K562 (cell line): ENCODE measurements around the gene GAB2. TPM values are rescaled to one million over a fixed set of nuclear protein-coding genes. Genes with fewer than 3 reads are reported as not detected.

Source experiments
- ETV6 ChIP-seq, 3 experiments: fragments of 150-350 bp in 1 of 3; sonication (generic) in 1 of 3; formaldehyde crosslinking in 1 of 3; IDR thresholded peaks; 2 replicates each; pipeline versions ENCODE4 v1.6.1 to v1.8.0; 2014 to 2022; ENCODE audit warnings: borderline replicate concordance in 2 of 3, low read depth in 2 of 3, antibody characterized with exemption in 1 of 3, low read length in 1 of 3, mild to moderate bottlenecking in 1 of 3, missing genetic modification reagents in 1 of 3
- HMG20A ChIP-seq: fragments of 450-650 bp; formaldehyde crosslinking; conservative IDR thresholded peaks from 2 replicates; pipeline ENCODE4 v1.4.0; 2020; ENCODE audit warnings: mild to moderate bottlenecking, mixed read lengths
- MTA2 ChIP-seq: fragments of 450-650 bp; IDR thresholded peaks from 2 replicates; pipeline ENCODE4 v1.6.1; 2016; ENCODE audit warnings: low read depth
- NBN ChIP-seq: fragments of 450-650 bp; IDR thresholded peaks from 2 replicates; pipeline ENCODE4 v1.6.1; 2016; ENCODE audit warnings: low read depth, mild to moderate bottlenecking
- RB1 ChIP-seq: fragments of 450-650 bp; IDR thresholded peaks from 2 replicates; pipeline ENCODE4 v1.6.1; 2017; ENCODE audit warnings: low read depth, mild to moderate bottlenecking
- SREBF2 ChIP-seq: sonication (generic); formaldehyde crosslinking; IDR thresholded peaks from 2 replicates; pipeline ENCODE4 v1.4.0; 2020; ENCODE audit warnings: mild to moderate bottlenecking, missing genetic modification reagents
- ZBTB17 ChIP-seq: fragments of 450-650 bp; formaldehyde crosslinking; IDR thresholded peaks from 2 replicates; pipeline ENCODE4 v1.4.0; 2020; ENCODE audit warnings: mild to moderate bottlenecking
- ZNF232 ChIP-seq: sonication (generic); formaldehyde crosslinking; IDR thresholded peaks from 2 replicates; pipeline ENCODE4 v1.8.0; 2022; ENCODE audit warnings: mild to moderate bottlenecking, missing genetic modification reagents
- ZNF347 ChIP-seq: fragments of 450-650 bp; formaldehyde crosslinking; IDR thresholded peaks from 2 replicates; pipeline ENCODE4 v1.4.0; 2020; ENCODE audit warnings: low read depth, mild to moderate bottlenecking, moderate library complexity
- polyA plus RNA-seq, 8 experiments: library from polyadenylated mRNA; depleted of rRNA in 4 of 8; stranded (reverse) in 5 of 8; unstranded in 3 of 8; fragments of >200 nt; fragmentation: Nextera tagmentation in 2 of 8; fragmentation: Illumina TruSeq in 1 of 8; extraction: Ambion mirVana in 2 of 8; extraction: Trizol in 1 of 8; gene quantifications; 2 replicates each; pipeline versions ENCODE4 v1.2.1 to v1.2.3, GENCODE V29; 2011 to 2014; ENCODE audit warnings: inconsistent platforms in 1 of 8, missing spikeins in 1 of 8
- total RNA-seq, 7 experiments: library from RNA; depleted of rRNA in 6 of 7; stranded (reverse); fragments of >200 nt in 6 of 7; fragmentation: Illumina TruSeq in 2 of 7; extraction: Trizol in 2 of 7; gene quantifications; 2 replicates each; pipeline versions ENCODE4 v1.2.1 to v1.2.3, GENCODE V29; 2011 to 2021; ENCODE audit warnings: low replicate concordance in 1 of 7
- TF ChIP-seq, protein P1 (sequence below), 2 experiments: fragments of 450-650 bp in 1 of 2; IDR thresholded peaks; 2 replicates each; pipeline ENCODE4 v1.6.1; 2011 to 2017; ENCODE audit warnings: low read depth in 2 of 2, antibody characterized with exemption in 1 of 2, borderline replicate concordance in 1 of 2, low read length in 1 of 2, mild to moderate bottlenecking in 1 of 2, mixed read lengths in 1 of 2; ENCODE audit not compliant: control insufficient read depth in 1 of 2
- TF ChIP-seq, protein P2 (sequence below): fragments of 250-450 bp; sonication (Bioruptor Pico); IDR thresholded peaks from 2 replicates; pipeline ENCODE4 v1.4.0; 2020; ENCODE audit warnings: mild to moderate bottlenecking, moderate library complexity
- TF ChIP-seq, protein P3 (sequence below): fragments of 450-650 bp; conservative IDR thresholded peaks from 2 replicates; pipeline ENCODE4 v1.6.1; 2016; ENCODE audit warnings: missing genetic modification characterization, low read depth, mild to moderate bottlenecking, missing compliant biosample characterization, moderate library complexity
- TF ChIP-seq, protein P4 (sequence below): sonication (generic); formaldehyde crosslinking; IDR thresholded peaks from 2 replicates; pipeline ENCODE4 v1.9.0; 2022; ENCODE audit warnings: mild to moderate bottlenecking, missing genetic modification reagents
- TF ChIP-seq, protein P5 (sequence below), 2 experiments: fragments of 200-800 bp in 1 of 2; sonication (Bioruptor generic) in 1 of 2; sonication (generic) in 1 of 2; formaldehyde crosslinking in 1 of 2; IDR thresholded peaks in 1 of 2; conservative IDR thresholded peaks in 1 of 2; 2 replicates each; pipeline versions ENCODE4 v1.5.0 to v1.6.1; 2016 to 2020; ENCODE audit warnings: missing compliant biosample characterization in 1 of 2, missing genetic modification characterization in 1 of 2, missing genetic modification reagents in 1 of 2

GAB2 gene
- total and polyA plus RNA-seq, 9 of the 15 experiments (the other 6 are each of a cell fraction or from before 2014, with no cell fraction given) = 2.3 to 35.2 (median 16.1) TPM

DNA sequence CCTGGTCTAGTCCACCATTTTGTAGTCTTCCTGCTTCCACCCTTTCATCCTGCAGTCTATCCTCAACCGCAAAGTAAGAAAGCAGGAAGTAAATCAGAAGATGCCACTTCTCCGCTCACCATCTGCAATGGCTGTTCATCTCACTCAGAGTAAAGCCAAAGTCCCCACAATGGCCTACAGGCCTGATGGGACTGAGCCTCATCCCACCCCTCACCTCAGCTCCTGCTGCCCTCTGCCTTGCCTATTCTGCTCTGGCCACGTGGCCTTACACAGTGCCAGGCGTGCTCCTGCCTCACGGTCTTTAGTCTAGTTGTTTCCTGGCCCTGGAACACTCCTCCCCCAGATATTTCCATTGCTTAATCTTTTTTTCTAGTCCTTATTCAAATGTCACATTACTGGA is 133.4 kb downstream of the GAB2 start (continued):
- TF ChIP-seq, protein P1, sequence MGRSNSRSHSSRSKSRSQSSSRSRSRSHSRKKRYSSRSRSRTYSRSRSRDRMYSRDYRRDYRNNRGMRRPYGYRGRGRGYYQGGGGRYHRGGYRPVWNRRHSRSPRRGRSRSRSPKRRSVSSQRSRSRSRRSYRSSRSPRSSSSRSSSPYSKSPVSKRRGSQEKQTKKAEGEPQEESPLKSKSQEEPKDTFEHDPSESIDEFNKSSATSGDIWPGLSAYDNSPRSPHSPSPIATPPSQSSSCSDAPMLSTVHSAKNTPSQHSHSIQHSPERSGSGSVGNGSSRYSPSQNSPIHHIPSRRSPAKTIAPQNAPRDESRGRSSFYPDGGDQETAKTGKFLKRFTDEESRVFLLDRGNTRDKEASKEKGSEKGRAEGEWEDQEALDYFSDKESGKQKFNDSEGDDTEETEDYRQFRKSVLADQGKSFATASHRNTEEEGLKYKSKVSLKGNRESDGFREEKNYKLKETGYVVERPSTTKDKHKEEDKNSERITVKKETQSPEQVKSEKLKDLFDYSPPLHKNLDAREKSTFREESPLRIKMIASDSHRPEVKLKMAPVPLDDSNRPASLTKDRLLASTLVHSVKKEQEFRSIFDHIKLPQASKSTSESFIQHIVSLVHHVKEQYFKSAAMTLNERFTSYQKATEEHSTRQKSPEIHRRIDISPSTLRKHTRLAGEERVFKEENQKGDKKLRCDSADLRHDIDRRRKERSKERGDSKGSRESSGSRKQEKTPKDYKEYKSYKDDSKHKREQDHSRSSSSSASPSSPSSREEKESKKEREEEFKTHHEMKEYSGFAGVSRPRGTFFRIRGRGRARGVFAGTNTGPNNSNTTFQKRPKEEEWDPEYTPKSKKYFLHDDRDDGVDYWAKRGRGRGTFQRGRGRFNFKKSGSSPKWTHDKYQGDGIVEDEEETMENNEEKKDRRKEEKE (IDR thresholded peaks at IDR 0.05; ENCODE audit: borderline replicate concordance in 1 of 2, control insufficient read depth in 1 of 2, low read depth in 2 of 2, low read length in 1 of 2) = no peak
- TF ChIP-seq, protein P2, sequence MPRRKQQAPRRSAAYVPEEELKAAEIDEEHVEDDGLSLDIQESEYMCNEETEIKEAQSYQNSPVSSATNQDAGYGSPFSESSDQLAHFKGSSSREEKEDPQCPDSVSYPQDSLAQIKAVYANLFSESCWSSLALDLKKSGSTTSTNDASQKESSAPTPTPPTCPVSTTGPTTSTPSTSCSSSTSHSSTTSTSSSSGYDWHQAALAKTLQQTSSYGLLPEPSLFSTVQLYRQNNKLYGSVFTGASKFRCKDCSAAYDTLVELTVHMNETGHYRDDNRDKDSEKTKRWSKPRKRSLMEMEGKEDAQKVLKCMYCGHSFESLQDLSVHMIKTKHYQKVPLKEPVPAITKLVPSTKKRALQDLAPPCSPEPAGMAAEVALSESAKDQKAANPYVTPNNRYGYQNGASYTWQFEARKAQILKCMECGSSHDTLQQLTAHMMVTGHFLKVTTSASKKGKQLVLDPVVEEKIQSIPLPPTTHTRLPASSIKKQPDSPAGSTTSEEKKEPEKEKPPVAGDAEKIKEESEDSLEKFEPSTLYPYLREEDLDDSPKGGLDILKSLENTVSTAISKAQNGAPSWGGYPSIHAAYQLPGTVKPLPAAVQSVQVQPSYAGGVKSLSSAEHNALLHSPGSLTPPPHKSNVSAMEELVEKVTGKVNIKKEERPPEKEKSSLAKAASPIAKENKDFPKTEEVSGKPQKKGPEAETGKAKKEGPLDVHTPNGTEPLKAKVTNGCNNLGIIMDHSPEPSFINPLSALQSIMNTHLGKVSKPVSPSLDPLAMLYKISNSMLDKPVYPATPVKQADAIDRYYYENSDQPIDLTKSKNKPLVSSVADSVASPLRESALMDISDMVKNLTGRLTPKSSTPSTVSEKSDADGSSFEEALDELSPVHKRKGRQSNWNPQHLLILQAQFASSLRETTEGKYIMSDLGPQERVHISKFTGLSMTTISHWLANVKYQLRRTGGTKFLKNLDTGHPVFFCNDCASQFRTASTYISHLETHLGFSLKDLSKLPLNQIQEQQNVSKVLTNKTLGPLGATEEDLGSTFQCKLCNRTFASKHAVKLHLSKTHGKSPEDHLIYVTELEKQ = no peak
- TF ChIP-seq MTA2 (no peak), NBN (no peak), SREBF2 (CRISPR knock-in tag) (no peak), RB1 (no peak), ZNF232 (CRISPR knock-in tag) (no peak), ZBTB17 (CRISPR knock-in tag) (no peak), ZNF347 (CRISPR knock-in tag) (no peak), HMG20A (CRISPR knock-in tag) (no peak), ETV6 (IDR thresholded peaks at IDR 0.05; ENCODE audit: borderline replicate concordance in 1 of 2, low read depth in 2 of 2, low read length in 1 of 2) (no peak), ETV6 (CRISPR knock-in tag; IDR thresholded peaks at IDR 0.05; ENCODE audit: borderline replicate concordance) (no peak)
- TF ChIP-seq, protein P3, sequence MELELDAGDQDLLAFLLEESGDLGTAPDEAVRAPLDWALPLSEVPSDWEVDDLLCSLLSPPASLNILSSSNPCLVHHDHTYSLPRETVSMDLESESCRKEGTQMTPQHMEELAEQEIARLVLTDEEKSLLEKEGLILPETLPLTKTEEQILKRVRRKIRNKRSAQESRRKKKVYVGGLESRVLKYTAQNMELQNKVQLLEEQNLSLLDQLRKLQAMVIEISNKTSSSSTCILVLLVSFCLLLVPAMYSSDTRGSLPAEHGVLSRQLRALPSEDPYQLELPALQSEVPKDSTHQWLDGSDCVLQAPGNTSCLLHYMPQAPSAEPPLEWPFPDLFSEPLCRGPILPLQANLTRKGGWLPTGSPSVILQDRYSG (tag) = no peak
- TF ChIP-seq, protein P4, sequence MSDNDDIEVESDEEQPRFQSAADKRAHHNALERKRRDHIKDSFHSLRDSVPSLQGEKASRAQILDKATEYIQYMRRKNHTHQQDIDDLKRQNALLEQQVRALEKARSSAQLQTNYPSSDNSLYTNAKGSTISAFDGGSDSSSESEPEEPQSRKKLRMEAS (CRISPR knock-in tag) = no peak
- TF ChIP-seq, protein P5, sequence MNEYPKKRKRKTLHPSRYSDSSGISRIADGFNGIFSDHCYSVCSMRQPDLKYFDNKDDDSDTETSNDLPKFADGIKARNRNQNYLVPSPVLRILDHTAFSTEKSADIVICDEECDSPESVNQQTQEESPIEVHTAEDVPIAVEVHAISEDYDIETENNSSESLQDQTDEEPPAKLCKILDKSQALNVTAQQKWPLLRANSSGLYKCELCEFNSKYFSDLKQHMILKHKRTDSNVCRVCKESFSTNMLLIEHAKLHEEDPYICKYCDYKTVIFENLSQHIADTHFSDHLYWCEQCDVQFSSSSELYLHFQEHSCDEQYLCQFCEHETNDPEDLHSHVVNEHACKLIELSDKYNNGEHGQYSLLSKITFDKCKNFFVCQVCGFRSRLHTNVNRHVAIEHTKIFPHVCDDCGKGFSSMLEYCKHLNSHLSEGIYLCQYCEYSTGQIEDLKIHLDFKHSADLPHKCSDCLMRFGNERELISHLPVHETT (CRISPR knock-in tag; conservative IDR thresholded peaks at IDR 0.05 in 1 of 2, IDR thresholded peaks at IDR 0.05 in 1 of 2) = no peak
